ENCODE measurements around the gene VOPP1. TPM values are rescaled to one million over a fixed set of nuclear protein-coding genes. Genes with fewer than 3 reads are reported as not detected.
"Not testable (repeated sequence)": the region's sequence is repeated elsewhere in the genome, so short reads cannot be mapped to it uniquely, and the experiment has no call there.

VOPP1 gene
- total RNA-seq, 2 donors from 2014 or later, result 88.9 to 131 TPM

- no peak for TF ChIP-seq CTCF (IDR thresholded peaks at IDR 0.05)
- no peak overlapping the region for H3K27ac ChIP-seq
- no peaks in the 10 kb centered on the region for H3K27me3 ChIP-seq (replicated peaks; ENCODE audit: insufficient read depth)
- no peak overlapping the region for H3K4me3 ChIP-seq
- peaks cover 1 to 11% of the 10 kb centered on the region in 2 donors for H3K4me1 ChIP-seq (ENCODE audit: control insufficient read depth in 1 of 2, low read depth in 2 of 2)
- H3K36me3 ChIP-seq, result peaks cover 9% of the 10 kb centered on the region
- DNase-seq (ENCODE audit: low spot score), result no peak
- ATAC-seq (ENCODE audit: insufficient number of reproducible peaks, low FRiP score, low read depth), result no peak
- no peaks in the 10 kb centered on the region for H3K9me3 ChIP-seq
Measured at GRCh38 chr7:55510621-55511020, 61.7 kb downstream of the VOPP1 start.

GRCh38 chr7:55510206-55510605 is 62.1 kb downstream of the VOPP1 start:
- not testable (repeated sequence) for DNase-seq (ENCODE audit: low spot score); H3K9me3 ChIP-seq; H3K4me3 ChIP-seq; ATAC-seq (ENCODE audit: insufficient number of reproducible peaks, low FRiP score, low read depth); H3K27ac ChIP-seq; H3K27me3 ChIP-seq (replicated peaks; ENCODE audit: insufficient read depth); H3K36me3 ChIP-seq
- peaks cover 0 to 10% of the 10 kb centered on the region in 2 donors for H3K4me1 ChIP-seq (ENCODE audit: control insufficient read depth in 1 of 2, low read depth in 2 of 2)

- H3K4me3 ChIP-seq, result no peak overlapping the region
- H3K36me3 ChIP-seq, result no peaks in the 10 kb centered on the region
- DNase-seq (ENCODE audit: low spot score) (no peak), ATAC-seq (ENCODE audit: insufficient number of reproducible peaks, low FRiP score, low read depth) (no peak)
- H3K9me3 ChIP-seq, result no peaks in the 10 kb centered on the region
- no peak overlapping the region for H3K27ac ChIP-seq
- TF ChIP-seq CTCF (IDR thresholded peaks at IDR 0.05), result no peak
- H3K27me3 ChIP-seq (replicated peaks; ENCODE audit: insufficient read depth), result no peaks in the 10 kb centered on the region
- H3K4me1 ChIP-seq (ENCODE audit: control insufficient read depth in 1 of 2, low read depth in 2 of 2), result peaks cover 0 to 17% of the 10 kb centered on the region in 2 donors
Measured at GRCh38 chr7:55509322-55509721, 63.0 kb downstream of the VOPP1 start.

GRCh38 chr7:55508221-55509011 is 63.9 kb downstream of the VOPP1 start:
- H3K27me3 ChIP-seq (replicated peaks; ENCODE audit: insufficient read depth), result no peaks in the 10 kb centered on the region
- no peak overlapping the region for H3K27ac ChIP-seq
- no peak for ATAC-seq (ENCODE audit: insufficient number of reproducible peaks, low FRiP score, low read depth)
- H3K36me3 ChIP-seq, result no peaks in the 10 kb centered on the region
- no peaks in the 10 kb centered on the region for H3K9me3 ChIP-seq
- no peak for TF ChIP-seq CTCF (IDR thresholded peaks at IDR 0.05)
- no peak for DNase-seq (ENCODE audit: low spot score)
- peaks cover 0 to 17% of the 10 kb centered on the region in 2 donors for H3K4me1 ChIP-seq (ENCODE audit: control insufficient read depth in 1 of 2, low read depth in 2 of 2)
- no peak overlapping the region for H3K4me3 ChIP-seq

- no peak for TF ChIP-seq CTCF (IDR thresholded peaks at IDR 0.05)
- Histone ChIP-seq H3K36me3 (no peaks in the 10 kb centered on the region), H3K9me3 (no peaks in the 10 kb centered on the region), H3K27ac (no peak overlapping the region), H3K27me3 (replicated peaks; ENCODE audit: insufficient read depth) (no peaks in the 10 kb centered on the region), H3K4me3 (no peak overlapping the region), H3K4me1 (ENCODE audit: control insufficient read depth in 1 of 2, low read depth in 2 of 2) (peaks cover 0 to 17% of the 10 kb centered on the region in 2 donors)
- DNase-seq (ENCODE audit: low spot score), result no peak
- no peak for ATAC-seq (ENCODE audit: insufficient number of reproducible peaks, low FRiP score, low read depth)
Measured at GRCh38 chr7:55507743-55508142, 64.6 kb downstream of the VOPP1 start.
